ENCODE results near the gene MYLK.

Gene MYLK

DNA sequence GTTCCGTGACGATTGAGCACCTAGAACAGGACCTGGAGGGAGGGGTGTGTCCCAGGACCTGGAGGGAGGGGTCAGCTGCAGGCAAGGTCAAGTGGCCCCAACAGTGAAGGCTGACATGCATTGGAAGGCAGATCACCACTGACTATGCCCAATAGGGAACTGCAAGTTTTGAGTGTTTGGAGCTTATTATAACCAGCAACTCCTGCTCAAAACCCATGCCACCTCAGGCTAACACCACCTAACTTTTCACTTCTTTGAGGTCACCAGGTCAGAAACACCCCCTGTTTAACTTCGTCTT, 93.1 kb downstream of the MYLK start:
- no peak for FAIRE-seq

DNA sequence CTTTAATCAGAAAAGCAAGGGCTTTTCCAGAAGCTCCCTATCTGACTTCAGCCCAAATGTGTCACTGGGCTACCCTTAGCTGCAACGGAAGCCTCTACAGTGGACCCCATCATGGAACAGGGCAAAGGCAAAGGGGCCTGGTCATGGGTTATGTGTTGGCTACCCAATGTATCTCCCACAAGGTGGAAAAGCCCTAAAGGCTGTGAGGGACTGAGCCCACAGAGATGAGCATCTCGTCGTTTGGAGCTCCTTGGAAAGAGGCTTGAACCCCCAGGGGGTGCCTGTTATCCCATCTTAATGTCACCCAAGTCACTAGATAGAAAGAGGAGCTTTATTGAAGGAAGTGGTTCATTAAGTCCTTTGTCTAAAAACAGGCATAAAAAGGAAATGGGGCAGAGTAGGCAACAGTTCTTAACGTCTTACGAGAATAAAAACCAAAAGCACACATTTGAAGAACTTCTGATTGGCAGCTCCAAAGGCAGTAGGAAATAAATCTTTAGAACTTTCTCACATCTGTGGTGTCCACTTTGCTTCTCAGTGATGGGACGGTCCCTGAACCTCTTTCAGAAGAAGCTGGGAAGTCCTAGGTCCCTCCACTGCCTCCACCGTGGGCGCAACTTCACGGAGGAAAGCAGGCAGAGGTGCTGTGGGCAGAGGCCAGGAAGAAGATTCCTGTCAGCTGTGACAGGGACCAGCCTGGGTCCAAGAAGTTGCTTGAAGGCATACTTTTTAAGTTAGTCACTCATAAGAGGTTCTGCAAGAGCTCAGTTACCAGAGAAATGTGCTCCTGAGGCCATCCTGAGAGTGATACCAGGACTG, 93.7 kb downstream of the MYLK start:
- FAIRE-seq, result no peak

DNA sequence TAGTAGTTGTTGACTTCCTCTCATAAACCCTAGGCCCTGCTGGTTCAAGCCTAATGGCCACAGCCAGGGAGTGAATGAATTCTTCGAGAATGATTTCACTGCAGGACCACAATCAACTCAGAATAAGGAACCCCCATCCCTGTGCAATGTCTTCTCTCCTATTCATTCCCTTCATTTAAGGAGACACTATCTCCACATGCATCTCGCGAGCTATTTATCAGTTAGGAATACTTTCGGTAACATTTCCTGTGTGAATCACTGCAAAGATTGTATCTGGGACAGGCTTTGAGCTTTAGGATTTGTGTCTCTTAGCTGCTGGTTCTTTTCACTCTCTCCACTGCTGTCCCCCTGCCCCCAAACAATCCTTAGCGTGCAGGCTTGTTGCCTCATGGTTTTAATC, 94.4 kb downstream of the MYLK start:
- no peak for FAIRE-seq

DNA sequence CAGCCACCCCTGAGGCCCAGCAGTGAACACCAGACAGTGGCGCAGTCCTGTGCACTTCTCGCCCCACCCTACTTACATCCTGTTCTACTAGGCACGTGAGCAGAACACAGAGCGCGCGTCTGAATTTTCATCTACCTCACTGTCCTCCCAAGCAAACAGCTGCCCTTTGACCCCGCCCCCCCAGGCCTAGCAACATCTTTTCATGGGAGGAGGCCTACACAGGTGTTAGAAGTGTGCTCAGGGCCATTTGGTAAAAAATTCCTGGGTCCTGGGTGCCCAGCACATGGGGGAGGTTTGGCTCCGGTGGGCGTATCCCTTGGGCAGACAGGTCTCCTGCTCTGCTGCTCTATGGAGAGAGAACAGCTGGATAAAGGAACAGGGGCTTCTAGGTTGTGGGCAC, 95.0 kb downstream of the MYLK start:
- no peak for FAIRE-seq

DNA sequence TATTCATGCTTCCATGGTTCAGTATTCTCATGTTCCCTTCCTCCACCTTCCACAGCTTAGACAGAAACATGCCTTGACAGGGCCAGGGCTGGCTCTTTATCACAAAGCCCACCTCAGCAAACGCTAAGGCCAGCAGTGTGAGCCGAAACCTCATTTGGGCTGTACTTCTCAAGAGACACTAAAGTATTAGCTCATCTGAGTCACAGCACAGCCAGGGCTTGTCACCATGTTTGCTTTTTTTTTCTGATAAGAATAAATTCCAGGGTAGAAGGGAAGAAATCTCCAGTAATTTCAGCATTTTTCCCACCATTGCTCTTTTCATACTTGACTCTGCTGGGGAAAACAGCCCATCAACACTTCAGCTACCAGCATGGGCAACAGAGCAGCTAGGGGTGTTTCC, 95.4 kb downstream of the MYLK start:
- no peak for FAIRE-seq

DNA sequence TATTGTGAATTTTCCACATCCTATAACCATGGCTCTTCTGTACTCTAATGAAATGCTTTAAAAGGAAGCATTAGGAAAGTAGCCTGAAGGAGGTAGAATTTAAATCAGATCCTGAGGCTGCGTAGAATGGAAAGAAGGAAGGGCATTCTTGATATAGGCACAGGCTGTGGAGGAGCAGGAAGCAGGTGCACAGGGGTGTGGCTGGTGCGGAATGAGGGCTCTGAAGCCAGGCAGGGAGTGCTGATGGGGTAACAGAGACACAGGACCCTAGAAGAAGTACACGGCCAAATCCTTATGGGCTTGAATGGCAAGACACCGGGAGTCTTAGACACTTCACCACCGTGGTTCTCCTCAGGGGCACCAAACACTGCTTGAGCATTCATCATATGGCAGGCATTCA, 97.0 kb downstream of the MYLK start:
- no peak for FAIRE-seq

DNA sequence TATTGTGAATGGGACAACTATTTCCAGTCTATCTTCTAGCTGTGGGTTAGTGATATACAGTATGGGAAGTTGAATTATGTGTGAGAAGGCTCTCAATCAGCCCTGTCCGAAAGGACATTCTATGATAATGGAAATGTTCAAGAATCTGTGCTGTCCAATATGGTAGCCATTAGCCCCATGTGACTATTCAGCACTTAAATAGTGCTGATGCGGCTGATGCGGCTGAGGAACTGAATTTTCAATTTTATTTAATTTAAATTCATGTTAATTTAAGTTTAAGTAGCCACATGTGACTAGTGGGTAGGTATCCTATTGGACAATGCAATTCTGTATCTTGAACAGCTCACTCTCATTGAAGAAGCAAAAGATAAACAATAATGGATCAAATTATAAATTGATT, 98.5 kb downstream of the MYLK start:
- FAIRE-seq, result no peak

DNA sequence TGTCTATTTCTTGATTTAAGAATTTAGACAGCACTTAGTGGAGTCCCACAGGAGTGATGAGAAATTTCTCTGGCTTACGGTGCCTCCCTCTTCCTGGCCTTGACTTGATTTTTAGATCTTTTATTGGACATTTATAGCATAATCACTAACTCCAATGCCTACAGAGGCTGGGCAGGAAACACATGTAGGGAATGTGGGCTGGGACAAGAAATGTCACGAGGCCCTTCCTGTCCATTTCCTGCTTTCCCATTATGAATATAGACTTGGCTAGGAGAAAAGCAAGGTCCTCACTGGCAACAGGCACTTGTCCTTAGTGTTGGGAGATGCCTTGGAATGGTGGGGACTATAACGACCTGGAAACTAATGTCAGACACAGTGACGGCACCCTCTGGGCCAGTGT, 100.3 kb downstream of the MYLK start:
- no peak for FAIRE-seq

DNA sequence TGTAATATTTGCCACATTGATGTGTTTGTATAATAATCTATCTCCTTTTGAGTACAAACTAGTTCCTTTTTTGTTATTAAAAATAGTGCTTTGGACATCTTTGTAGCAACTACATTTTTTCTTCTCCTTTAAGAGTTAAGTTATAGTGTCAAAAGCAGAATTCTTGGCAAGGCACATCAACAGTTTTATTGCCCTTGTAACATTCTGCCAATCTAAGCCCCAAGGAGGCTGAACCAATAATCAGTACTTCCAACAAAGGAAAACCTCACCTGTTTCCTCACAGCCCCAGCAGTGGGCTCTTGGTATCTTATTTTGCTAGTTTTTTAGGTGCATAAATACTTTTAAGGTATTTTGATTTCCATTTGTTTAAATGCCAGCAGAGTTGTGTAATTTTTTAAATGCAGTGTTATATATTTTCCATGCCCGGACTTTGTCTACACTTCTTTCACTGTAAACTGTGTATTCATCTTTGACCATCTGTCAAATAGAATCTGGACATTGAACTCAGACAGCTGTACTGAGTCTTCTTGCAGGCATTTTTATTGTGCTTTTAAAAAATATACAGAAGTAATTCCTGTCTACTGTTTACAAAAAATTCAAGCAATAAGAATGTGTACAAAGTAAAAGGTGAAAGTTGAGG, 101.0 kb downstream of the MYLK start:
- no peak for FAIRE-seq

DNA sequence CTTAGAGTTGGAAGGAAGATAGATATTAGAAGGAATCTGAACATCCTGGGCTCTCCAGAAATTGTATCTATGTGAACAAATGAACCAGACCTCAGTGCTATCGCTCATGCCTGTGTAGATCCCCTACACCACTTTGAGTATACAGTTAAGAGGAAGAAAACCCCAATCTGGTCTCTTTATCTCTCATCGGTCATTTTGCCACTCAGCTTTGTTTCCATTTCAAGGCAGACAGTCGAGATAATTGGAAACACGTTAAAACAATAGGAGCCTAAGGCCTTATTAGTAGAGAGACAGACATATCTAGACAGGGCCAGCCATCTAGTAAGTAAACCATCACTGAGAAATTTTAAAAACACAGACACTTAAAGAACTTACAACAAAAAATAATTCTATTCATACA, 101.6 kb downstream of the MYLK start:
- FAIRE-seq, result no peak

DNA sequence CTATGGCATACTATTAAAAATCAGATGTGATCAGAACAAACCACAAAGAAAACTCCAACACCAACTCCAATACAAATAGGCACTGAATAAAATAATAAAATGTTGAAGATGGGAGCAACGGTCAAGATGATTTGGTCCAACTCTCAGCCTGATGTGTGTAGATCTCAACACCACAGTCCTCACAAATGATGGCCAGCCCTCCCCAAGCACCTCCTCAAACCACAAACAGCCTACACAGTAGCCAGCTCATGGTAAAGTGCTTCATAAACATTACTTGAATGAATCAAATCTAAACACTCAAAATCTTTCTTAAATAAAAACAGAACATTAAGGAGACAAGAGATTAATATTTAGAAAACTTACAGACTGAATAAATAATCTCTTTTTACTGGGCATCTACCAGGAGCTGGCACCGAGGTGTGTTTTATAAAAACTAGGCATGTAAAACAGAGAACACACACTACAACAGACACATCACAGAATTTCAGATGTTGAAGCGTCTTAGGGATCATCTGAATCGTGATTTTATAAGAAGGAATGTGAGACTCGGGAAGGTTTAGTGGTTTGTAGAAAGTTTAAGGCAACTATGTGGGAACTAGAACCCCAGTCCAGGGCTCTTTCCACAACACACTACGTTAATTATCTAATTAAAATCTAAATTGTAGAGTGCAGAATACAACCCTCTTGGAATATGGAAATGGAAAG, 102.4 kb downstream of the MYLK start:
- FAIRE-seq, result no peak

DNA sequence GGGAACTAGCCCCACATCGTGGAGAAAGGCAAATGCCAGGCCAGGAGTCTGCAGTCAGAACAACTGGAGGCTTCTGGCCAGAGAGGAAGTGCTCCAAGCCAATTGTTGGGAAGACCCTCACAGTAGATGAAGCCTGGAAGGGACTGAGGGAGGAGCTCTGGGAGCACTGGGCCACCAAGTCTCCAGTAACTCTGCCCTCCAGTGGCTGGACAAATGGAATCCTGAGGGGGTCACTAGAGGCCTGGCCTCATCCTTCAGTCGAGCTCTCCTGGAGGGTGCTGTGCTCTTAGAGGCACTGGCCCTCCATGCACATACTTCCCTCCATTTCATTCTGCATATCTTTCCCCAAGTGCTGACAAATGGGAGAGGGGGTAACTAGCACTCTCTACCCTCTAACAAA, 103.0 kb downstream of the MYLK start:
- FAIRE-seq, result no peak

DNA sequence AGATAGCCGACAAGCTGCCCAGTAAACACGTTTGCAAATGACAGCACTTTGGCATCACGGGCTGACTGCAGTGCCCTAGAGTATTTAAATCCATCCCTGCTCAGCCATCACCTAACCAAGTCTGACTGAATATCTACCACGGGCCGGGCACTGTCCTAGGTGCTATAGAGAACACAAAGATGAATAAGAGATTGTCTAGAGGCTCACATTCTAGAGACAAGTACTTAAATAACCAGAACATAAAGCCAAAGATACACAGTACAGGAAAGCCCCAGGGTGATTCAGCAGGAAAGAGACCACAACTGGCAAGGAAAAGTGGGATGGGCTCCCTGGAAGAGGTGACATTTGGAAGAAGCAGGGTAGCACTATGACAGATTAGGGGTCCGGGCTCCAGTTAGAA, 103.5 kb downstream of the MYLK start:
- FAIRE-seq, result no peak

DNA sequence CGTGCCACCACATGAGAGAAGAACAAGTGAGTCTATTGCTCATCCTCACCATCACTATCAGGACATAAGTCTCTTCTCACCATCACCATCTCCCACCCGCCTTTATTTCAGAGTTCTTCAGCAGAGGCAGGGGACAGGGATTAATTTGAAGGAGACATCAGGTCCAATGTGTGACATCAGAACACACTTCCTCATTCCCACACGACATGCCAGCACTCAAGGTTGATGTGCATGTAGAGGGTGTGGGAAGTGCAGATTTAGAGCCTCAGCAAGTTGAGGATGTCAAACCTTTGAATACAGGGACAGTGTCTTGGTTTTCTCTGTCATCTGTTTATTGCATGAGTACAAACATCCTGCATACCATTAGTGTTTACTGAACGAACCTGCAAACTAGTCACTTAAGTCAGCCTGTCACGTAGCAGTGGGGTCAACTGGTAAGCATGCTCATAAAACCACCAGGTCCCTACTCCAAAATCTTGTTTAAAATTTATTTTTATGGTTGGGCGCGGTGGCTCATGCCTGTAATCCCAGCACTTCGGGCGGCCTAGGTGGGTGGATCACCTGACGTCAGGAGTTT, 104.4 kb downstream of the MYLK start:
- FAIRE-seq, result no peak

DNA sequence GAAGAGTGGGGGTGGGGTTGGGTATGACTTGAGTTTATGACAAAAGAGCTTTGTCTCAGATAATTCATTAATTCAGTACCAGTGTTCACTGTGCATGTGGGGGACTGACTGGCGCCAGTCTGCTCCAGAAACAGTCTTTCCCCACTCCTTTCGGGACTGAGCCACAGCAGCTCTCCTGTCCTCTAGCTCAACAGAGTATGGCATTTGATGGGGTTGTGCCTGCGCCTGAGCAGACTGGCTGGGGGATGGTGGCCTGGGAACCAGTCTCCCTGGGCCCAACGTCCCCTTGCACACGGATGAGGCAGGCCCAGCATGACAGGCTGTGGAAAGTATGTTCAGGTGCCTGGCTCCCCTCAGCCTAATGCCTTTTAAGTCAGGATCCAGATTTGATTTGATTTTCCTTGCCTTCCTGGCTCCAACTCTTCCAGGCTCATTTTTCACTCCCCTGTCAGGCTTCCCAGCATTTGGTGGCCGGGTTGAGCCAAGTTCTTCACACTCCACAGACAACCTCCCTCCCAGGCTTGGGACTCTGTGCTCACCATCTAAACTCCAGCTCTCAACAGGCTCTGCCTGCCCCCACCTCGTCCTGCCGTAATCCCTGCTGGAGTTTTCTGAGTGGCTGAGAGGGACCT, 105.0 kb downstream of the MYLK start:
- FAIRE-seq, result no peak

DNA sequence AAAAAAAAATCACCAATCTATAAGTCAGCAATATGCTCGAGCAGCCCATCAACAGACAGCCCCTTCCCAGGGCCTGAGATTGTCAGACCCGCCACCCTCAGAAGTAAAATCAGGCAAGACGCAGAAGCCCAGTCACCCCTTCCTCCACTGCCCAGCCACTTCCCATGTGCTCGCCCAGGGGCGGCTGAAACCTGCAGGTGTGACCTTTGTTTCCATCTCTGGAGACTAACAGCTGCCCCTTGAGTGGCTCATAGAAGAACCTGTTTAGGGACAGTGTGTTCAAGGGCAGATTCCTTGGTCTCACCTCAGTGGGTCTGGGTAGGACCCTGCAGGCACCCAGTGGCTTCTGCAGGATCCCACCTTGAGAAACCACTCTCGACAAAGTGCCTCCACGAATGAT, 105.6 kb downstream of the MYLK start:
- no peak for FAIRE-seq

DNA sequence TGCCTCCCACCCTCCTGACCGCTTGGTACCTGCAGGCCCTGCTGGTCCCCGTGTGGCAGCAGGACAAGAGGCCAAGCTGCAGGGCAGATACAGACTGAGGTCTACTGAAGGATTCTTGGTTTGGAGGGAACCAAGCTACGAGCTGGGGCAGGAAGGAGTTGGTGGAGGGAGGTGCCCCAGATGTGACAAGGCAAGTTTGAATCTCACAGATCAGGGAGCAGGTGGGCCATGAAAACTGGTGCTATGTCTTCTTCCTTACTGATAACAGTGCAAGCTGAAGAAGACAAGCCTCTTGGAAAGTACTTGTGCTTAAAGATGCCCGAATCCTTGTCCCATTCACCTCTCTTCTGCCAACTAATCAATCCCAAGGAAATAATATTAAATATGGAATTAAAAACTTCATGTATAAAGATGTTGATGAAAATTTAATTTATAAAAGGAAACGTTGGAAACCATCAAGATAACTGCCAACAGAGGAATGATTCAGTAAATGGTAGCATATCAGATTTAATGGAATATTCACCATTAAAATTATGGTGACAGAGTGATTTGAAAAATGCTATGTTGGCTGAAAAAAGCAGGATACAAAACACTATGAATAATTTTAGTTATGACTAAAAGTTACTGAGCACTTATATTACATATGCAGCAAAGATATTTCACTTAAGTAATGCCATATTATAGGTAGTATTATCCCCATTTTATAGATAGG, 107.9 kb downstream of the MYLK start:
- no peak for FAIRE-seq

DNA sequence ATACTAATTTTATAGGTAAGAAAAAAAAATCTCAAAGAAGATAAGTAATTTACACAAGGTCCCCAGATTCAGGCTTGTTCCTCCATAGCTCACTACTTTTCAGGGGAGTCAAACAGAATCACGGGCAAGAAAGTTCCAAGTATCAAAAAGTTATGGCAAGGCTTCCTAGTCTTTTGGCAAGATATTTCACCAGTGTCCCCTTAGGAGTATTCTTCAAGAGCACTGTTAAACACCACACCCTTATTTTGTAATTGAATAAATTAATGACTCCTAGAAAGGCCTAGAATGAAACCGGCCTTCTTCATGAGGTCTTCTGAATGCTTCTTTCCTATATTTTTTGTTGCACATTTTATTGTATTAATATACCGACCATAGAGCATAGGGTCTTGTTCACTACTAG, 109.7 kb downstream of the MYLK start:
- no peak for FAIRE-seq

DNA sequence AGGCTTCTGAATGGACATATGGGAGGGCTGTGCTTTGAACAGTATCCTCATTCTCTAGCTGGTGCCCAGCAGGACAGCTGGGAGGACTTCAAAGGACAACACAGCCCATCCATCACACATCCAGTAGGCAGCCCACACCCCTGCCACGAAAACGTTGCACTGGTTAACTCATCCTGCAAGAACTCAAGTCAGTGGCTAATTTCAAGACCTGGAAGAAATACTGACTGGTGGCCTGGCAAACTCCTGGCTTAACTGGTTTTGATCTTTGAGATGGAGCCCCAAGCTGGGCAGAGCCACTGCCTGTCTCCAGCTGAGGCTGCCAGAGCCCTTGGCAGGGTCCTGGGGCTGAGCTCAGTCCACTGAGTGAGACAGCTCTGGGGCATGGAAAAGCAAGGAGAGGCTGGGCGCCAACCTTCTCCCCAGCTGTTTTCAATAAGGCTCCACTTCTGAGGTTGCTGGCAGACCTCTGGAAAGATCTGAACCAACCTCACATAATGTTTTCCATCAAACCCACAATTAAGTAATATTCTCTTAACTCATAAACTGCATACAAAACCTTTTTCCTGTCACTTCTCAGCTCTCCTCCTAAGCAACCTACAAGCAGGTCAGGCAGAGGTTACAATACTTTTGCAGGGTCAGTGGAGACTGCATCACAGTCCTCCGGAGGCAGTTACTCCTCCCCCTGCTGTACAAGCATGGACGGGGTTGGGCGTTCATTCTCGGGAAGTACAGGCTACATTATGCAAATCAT, 110.3 kb downstream of the MYLK start:
- no peak for FAIRE-seq

DNA sequence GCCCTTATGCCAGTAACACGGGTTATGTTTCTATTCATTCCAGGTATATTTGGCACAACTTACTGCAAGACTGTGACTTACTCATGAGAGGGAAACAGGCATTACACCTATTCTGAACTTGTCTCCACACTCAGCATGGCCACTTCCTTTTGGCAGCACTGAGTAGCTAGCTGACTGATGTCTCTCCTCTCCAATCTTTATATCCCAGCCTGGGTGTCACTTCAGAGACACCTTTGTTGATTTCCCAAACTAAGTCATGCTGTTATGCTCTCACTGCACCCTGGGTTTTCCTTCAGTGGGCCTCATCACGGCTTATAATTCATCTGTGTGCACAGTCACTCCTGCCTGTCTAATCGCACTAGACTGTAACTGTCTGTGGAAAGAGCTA, 114.8 kb downstream of the MYLK start:
- no peak for FAIRE-seq

DNA sequence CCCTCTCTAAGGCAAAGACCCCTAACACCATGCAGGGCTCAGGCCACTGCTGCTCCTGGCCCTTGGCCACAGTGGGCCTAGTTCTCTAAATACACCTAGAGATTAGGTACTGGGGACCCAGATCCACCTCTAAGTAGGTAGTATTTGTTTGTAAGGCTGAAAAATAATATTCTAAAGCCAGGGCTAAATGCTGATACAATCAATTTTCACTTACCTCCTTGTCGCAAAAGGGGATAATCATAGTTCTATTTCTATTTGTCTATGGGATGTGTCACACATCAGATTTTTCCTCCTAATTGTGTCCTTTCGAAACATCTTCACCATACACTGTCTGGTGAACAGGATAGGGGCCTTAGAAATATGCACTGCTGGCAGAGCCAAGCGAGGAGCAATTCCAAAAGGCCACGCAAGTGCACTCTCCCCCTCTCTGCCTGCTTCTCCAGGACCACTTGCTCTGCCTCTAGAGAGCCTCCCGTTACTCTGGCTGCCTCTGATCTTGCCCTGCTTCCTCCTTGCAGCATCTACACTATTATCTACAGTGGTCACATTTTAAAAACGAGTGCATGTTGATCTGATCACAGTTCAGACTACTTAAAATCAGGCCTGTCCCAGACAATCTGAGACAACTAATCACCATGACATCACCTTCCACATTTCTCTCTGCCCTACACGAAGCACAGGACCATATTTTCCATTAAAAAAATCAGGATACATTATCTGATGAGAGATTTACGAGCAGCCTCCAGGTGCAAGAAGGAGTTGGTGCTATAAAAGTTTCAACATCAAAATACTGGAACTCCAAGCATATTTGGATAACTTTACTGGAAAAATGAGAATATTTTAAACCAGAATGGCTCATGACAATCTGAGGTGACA, 115.4 kb downstream of the MYLK start:
- no peak for FAIRE-seq
